Panc1 (cell line): ENCODE results near the gene C12orf57.

Experiments used
- POLR2AphosphoS5 ChIP-seq: IDR thresholded peaks from 2 replicates; pipeline ENCODE4 v1.6.1; 2012; ENCODE audit warnings: mild to moderate bottlenecking, low read depth, low read length, moderate library complexity
- SIN3A ChIP-seq: IDR thresholded peaks from 2 replicates; pipeline ENCODE4 v1.6.1; 2012; ENCODE audit warnings: low read depth, mild to moderate bottlenecking, low read length, moderate library complexity, borderline replicate concordance; ENCODE audit not compliant: insufficient read depth
- TCF7L2 ChIP-seq: IDR thresholded peaks from 2 replicates; pipeline ENCODE4 v1.6.1; 2011; ENCODE audit warnings: mild to moderate bottlenecking, low read depth, low read length, inconsistent platforms
- TF ChIP-seq, protein P1 (sequence below): fragments of 450-650 bp; IDR thresholded peaks from 2 replicates; pipeline ENCODE4 v1.5.1; 2017; ENCODE audit warnings: mild to moderate bottlenecking
- TF ChIP-seq, protein P2 (sequence below), 2 experiments: IDR thresholded peaks; 2 replicates each; pipeline ENCODE4 v1.6.1; 2011 to 2012; ENCODE audit warnings: low read depth in 2 of 2, control low read depth in 1 of 2, low read length in 1 of 2, mild to moderate bottlenecking in 1 of 2, moderate library complexity in 1 of 2; ENCODE audit not compliant: insufficient read depth in 1 of 2

DNA sequence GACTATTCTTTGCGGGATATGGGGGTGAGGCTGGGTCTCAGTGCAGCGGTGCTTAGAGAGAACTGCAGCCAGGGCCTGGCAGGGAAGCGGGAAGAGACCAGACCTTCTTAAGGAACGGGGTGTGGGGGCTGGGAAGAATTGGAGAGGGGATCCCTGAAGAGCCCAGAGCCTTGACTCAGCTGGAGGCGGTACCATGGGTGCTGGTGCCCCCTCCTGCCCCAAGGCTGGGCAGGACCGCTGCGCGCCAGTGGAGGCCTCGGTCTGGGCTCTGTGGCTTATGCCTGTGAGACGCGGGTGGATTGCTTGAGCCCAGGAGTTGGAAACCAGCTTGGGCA is 1.5 kb upstream of the C12orf57 start:
- TF ChIP-seq, protein P1, sequence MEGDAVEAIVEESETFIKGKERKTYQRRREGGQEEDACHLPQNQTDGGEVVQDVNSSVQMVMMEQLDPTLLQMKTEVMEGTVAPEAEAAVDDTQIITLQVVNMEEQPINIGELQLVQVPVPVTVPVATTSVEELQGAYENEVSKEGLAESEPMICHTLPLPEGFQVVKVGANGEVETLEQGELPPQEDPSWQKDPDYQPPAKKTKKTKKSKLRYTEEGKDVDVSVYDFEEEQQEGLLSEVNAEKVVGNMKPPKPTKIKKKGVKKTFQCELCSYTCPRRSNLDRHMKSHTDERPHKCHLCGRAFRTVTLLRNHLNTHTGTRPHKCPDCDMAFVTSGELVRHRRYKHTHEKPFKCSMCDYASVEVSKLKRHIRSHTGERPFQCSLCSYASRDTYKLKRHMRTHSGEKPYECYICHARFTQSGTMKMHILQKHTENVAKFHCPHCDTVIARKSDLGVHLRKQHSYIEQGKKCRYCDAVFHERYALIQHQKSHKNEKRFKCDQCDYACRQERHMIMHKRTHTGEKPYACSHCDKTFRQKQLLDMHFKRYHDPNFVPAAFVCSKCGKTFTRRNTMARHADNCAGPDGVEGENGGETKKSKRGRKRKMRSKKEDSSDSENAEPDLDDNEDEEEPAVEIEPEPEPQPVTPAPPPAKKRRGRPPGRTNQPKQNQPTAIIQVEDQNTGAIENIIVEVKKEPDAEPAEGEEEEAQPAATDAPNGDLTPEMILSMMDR: no peak
- TF ChIP-seq, protein P2, sequence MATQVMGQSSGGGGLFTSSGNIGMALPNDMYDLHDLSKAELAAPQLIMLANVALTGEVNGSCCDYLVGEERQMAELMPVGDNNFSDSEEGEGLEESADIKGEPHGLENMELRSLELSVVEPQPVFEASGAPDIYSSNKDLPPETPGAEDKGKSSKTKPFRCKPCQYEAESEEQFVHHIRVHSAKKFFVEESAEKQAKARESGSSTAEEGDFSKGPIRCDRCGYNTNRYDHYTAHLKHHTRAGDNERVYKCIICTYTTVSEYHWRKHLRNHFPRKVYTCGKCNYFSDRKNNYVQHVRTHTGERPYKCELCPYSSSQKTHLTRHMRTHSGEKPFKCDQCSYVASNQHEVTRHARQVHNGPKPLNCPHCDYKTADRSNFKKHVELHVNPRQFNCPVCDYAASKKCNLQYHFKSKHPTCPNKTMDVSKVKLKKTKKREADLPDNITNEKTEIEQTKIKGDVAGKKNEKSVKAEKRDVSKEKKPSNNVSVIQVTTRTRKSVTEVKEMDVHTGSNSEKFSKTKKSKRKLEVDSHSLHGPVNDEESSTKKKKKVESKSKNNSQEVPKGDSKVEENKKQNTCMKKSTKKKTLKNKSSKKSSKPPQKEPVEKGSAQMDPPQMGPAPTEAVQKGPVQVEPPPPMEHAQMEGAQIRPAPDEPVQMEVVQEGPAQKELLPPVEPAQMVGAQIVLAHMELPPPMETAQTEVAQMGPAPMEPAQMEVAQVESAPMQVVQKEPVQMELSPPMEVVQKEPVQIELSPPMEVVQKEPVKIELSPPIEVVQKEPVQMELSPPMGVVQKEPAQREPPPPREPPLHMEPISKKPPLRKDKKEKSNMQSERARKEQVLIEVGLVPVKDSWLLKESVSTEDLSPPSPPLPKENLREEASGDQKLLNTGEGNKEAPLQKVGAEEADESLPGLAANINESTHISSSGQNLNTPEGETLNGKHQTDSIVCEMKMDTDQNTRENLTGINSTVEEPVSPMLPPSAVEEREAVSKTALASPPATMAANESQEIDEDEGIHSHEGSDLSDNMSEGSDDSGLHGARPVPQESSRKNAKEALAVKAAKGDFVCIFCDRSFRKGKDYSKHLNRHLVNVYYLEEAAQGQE (IDR thresholded peaks at IDR 0.05; ENCODE audit: insufficient read depth in 1 of 2, low read depth in 2 of 2, low read length in 1 of 2): no peak
- no peak; the same call in 1 of the 2 replicates for TF ChIP-seq POLR2AphosphoS5
- TF ChIP-seq SIN3A: no peak
- no peak for TF ChIP-seq TCF7L2
